ENCODE data around the gene CMTM6.

DNA sequence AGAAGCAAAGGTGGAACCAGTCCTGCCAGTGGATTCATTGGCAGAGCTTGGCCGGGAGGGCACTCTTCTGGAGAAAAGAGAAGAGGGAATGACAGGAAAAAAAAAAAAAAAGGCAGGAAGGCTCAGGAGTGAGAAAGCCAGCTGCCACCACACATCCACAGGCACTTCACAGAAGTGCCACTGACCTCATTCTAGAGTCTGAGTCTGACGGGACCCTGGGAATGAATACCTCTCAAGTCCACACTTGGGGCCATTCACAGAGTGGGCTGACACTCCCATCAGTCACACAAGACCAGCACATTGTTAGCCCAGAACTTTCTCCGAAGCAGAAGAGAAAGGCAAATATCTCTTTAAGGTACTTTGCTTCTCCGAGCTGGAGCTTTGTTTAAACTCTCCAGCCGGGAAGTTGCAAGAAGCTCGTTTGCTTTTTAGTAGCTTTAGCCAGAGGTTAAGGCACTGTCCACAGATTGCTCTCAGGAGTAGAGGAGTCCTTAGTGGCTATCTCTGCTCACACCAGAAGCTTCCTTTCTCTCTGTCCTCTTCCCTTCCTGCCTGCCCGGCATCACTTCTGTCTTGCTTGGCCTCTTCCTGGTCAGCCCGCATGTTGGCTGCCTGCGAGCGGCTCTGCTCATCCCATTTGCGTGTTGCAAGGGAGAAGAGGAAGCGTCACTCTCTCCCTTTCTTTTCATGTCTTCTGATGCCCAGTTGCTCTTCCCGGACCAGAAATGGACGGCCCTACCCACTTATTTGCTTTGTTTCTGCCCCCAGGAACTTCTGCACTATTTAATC is 53.8 kb downstream of the CMTM6 start:
- no peak for TF ChIP-seq TOX (CRISPR knock-in tag; IDR thresholded peaks at IDR 0.05; ENCODE audit: borderline replicate concordance)
- no peak for TF ChIP-seq ZFP3 (CRISPR knock-in tag; IDR thresholded peaks at IDR 0.05)
- TF ChIP-seq, protein P1, sequence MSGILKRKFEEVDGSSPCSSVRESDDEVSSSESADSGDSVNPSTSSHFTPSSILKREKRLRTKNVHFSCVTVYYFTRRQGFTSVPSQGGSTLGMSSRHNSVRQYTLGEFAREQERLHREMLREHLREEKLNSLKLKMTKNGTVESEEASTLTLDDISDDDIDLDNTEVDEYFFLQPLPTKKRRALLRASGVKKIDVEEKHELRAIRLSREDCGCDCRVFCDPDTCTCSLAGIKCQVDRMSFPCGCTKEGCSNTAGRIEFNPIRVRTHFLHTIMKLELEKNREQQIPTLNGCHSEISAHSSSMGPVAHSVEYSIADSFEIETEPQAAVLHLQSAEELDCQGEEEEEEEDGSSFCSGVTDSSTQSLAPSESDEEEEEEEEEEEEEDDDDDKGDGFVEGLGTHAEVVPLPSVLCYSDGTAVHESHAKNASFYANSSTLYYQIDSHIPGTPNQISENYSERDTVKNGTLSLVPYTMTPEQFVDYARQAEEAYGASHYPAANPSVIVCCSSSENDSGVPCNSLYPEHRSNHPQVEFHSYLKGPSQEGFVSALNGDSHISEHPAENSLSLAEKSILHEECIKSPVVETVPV (CRISPR knock-in tag; IDR thresholded peaks at IDR 0.05), result no peak
- TF ChIP-seq SNAI2 (CRISPR knock-in tag; IDR thresholded peaks at IDR 0.05), result no peak
- TF ChIP-seq ZFP30 (CRISPR knock-in tag; IDR thresholded peaks at IDR 0.05), result no peak
- TF ChIP-seq ZC3H10 (CRISPR knock-in tag; IDR thresholded peaks at IDR 0.05), result no peak
- TF ChIP-seq ISL1 (CRISPR knock-in tag; IDR thresholded peaks at IDR 0.05), result no peak
- TF ChIP-seq, protein P2, sequence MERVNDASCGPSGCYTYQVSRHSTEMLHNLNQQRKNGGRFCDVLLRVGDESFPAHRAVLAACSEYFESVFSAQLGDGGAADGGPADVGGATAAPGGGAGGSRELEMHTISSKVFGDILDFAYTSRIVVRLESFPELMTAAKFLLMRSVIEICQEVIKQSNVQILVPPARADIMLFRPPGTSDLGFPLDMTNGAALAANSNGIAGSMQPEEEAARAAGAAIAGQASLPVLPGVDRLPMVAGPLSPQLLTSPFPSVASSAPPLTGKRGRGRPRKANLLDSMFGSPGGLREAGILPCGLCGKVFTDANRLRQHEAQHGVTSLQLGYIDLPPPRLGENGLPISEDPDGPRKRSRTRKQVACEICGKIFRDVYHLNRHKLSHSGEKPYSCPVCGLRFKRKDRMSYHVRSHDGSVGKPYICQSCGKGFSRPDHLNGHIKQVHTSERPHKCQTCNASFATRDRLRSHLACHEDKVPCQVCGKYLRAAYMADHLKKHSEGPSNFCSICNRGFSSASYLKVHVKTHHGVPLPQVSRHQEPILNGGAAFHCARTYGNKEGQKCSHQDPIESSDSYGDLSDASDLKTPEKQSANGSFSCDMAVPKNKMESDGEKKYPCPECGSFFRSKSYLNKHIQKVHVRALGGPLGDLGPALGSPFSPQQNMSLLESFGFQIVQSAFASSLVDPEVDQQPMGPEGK (CRISPR knock-in tag; IDR thresholded peaks at IDR 0.05; ENCODE audit: borderline replicate concordance), result no peak
- TF ChIP-seq BACH2 (CRISPR knock-in tag; IDR thresholded peaks at IDR 0.05; ENCODE audit: borderline replicate concordance), result no peak
- no peak for TF ChIP-seq PPARA (CRISPR knock-in tag; IDR thresholded peaks at IDR 0.05; ENCODE audit: borderline replicate concordance)
- no peak for TF ChIP-seq ESRRG (CRISPR knock-in tag; IDR thresholded peaks at IDR 0.05)
- no peak for TF ChIP-seq RARB (CRISPR knock-in tag; IDR thresholded peaks at IDR 0.05)
- TF ChIP-seq, protein P3, sequence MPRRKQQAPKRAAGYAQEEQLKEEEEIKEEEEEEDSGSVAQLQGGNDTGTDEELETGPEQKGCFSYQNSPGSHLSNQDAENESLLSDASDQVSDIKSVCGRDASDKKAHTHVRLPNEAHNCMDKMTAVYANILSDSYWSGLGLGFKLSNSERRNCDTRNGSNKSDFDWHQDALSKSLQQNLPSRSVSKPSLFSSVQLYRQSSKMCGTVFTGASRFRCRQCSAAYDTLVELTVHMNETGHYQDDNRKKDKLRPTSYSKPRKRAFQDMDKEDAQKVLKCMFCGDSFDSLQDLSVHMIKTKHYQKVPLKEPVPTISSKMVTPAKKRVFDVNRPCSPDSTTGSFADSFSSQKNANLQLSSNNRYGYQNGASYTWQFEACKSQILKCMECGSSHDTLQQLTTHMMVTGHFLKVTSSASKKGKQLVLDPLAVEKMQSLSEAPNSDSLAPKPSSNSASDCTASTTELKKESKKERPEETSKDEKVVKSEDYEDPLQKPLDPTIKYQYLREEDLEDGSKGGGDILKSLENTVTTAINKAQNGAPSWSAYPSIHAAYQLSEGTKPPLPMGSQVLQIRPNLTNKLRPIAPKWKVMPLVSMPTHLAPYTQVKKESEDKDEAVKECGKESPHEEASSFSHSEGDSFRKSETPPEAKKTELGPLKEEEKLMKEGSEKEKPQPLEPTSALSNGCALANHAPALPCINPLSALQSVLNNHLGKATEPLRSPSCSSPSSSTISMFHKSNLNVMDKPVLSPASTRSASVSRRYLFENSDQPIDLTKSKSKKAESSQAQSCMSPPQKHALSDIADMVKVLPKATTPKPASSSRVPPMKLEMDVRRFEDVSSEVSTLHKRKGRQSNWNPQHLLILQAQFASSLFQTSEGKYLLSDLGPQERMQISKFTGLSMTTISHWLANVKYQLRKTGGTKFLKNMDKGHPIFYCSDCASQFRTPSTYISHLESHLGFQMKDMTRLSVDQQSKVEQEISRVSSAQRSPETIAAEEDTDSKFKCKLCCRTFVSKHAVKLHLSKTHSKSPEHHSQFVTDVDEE (CRISPR knock-in tag; IDR thresholded peaks at IDR 0.05), result no peak
